ENCODE measurements around the gene ANGEL1.
A peak's percentile ranks its signal among the peaks of the same experiment; 100 is the strongest.

ANGEL1 gene

DNA sequence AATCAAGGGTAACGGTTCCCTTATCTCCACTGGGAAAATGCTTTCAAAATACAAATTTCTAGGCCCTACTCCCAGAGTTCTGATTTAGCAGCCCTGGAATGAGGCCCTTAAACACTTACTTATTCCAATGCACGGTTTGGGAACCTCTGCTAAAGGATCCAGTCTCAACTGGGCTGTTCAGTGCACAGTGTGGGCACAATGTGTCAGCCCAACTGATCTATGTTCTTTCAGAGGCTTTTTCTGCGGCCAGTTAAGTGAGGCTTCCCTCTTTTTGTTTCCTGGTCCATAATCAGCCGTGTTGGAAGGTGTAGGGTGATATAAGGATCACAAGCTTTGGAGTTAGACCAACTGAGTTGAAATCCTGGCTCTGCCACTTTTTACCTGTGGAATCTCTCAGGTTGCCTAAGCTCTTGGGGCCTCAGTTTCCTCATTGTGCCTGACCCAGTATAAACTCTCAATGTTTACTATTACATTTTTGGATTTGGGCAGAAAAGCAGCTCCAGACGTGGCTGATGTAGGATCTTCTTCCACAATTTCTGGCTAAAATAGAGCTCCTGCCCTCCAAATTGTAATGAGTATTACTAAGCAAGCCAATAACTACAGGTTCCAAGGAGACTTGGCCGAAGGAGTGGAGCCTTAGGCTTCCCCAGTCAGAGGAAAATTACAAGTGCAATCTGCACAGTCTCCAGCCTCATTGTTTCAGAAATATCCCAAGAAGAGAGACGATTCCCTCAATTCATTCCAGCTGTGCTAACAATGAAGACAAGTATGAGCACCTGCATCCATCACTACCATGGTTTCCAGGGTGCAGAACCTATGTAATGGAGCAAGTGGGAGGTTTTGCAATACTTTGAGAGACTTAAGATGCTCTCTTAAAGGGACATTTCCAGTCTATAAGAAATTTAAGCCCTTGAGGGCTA, 2.3 kb upstream of the ANGEL1 start:
- DNase-seq (ENCODE audit: low read depth), result no peak

DNA sequence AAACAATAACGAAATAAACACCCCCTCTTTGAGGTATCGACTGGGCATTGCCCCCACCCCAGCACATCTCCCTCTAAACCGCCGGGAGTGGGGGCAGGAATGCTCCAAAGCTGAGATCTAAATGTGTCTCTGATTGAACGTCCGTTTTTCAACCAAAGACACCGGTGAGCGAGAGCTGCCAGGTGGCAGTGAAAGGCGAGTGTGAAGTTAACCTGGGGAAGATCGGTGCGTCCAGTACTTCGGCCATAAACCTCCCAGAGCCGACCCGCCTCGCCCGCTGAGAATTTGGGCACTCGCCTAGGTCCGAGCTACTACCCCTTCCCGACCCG, 625 bp downstream of the ANGEL1 start:
- no peak for DNase-seq (ENCODE audit: low read depth)

DNA sequence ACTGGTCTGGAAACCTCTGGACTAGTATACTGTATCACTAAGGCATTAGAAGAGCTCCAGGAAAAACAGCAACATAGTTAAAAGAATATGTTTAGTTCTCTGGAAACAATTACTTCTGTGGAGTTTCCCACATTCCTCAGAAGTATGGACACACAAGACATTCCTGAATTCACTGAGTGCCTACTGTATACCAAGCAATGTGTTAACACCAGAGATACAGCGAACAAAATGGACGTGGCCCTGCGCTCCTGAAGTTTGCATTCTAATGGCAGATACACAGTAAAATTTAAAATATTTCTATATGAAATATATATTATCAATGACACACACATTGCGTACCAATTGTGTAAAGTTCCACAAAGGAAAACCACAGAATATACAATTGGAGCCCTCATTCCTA, 1.1 kb downstream of the ANGEL1 start:
- DNase-seq (ENCODE audit: low read depth), result no peak

DNA sequence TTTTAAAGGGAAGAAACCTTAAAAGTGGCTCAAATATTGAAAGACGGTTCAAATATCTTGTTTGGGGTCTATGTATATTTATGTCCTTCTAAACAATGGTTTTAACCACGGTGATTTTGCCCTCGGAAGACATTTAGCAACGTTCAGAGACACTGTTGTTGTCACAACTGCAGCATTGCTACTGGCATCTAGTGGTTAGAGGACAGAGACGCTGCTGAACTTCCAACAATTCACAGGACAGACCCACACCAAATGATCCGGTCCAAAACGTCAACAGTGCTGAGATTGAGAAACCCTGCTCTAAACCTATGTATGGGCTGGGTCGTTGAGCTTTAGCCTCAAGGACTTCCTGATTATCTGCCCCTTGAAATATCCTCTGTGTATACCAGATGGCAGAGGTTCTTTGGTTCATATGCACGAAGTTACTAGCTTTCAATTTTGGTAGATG, 1.7 kb downstream of the ANGEL1 start:
- DNase-seq (ENCODE audit: low read depth), result peak; percentile 24

DNA sequence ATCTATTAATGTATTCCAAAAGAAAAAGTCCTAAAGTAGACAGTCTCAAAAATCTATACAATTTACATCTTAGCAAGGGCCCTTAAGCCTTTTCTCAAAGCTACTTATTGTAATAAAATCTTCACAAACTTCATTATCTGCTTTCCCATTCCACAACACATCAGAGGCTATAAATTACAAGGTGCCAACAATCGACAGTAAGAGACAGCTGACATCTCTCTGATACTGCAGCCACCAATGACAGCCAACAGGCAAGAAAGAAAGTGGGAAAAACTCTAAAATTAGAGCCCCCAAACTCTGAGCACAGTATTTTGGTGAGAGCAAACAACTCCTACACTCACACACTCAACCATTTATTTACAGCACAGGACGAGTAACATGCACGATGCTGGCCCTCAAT, 2.2 kb downstream of the ANGEL1 start:
- DNase-seq (ENCODE audit: low read depth), result no peak

DNA sequence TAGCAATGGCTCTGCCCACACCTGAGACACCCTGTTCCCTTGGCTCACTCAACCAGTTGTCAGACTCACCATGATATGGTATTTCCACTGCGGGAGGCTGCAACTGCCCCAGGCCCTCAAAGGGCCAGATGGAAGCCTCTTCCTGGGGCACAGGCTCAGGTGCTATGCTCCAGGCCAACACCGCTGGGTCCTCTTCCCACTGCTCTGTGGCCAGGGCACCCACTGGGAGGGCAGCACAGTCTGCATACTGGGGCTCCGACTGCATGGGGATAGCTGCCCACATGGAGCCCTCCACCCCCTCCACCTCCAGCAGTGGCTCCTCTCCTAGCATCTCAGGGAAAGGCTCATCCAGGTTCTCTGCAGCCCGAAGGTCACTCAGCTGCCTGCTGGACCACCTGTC, 3.7 kb downstream of the ANGEL1 start:
- DNase-seq (ENCODE audit: low read depth), result no peak

DNA sequence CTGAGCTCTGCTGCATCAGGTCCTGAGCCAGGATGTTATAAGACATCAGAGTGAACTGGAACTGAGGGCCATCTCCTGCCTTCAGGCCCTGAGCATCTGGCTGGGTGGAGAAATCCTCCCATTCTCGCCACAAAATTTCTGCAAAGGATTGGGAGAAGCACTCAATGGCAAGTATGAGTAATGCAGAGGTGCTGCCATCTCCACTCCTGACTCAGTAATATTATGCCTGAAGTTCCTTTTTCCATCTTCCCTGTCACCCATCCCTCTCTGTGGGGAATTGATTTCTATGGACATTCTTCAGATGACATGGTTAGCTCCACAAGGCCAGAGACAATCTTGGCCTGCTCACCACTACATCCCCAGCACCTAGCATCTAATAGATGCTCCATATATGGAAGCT, 4.7 kb downstream of the ANGEL1 start:
- no peak for DNase-seq (ENCODE audit: low read depth)

DNA sequence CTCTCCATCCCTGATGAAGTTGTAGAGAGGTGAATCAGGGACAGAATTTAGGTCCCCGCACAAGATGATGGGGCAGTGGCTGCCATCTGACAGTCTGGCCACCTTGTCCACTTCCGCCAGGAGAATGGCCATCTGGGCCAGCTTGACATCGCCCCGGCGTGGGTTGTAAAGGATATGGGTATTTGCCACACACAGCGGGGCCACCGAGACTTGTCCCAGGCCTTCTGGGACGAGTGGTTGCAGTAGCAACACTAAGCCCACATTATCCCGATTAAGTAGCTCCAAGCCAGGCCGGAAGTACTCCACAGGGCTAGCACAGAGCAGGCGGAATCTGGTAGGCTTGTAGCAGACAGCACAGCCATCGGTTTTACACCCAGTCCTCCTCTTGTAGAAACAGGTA, 6.2 kb downstream of the ANGEL1 start:
- no peak for DNase-seq (ENCODE audit: low read depth)

DNA sequence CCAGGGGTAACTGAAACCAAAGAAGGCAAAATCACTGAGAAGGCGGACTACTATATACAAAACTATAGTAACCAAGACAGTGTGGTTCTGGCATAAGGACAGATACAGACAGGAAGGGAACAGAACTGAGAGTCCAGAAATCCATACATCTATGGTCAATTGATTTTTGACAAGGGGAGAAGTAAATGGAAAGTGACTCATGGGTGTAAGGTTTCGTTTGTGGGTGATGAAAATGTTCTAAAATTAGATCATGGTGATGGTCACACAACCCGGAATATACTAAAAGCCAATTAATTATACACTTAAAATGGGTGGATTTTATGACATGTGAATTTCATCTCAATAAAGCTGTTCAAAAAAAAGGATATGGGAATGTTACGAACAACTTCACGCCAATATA, 18.7 kb downstream of the ANGEL1 start:
- DNase-seq (ENCODE audit: low read depth), result no peak

DNA sequence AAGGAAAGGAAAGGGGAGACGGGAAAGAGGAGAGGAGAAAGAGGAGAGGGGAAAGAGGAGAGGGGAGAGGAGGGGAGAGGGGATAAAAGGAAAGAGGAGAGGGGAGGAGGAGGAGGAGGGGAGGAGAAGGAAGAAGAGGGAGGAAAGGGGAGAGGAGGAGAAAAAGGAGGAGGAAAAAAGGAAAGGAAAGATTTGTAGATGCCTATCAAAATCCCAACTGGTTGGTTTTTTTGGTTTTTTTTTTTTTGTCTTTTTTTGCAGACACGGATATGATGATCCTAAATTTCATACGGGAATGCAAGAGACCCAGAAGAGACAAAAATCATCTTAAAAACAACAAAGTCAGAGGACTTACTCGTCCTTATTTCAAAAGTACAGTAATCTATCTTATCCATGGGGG, 19.4 kb downstream of the ANGEL1 start:
- DNase-seq (ENCODE audit: low read depth), result no peak

DNA sequence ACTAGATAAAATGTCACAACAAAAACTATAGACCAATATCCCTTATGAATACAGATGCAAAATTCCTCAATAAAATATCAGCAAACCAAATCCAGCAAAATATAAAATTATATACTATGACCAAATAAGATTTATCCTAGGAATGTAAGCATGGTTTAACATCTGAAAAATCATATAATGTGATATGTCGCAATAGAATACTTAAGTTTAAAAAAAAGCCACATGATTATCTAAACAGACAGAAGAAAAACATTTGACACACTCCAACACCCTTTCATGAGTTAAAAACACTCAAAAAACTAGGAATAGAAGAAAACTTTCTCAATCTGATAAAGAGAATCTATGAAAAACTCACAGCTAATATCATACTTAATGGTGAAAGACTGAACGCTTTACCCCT, 20.3 kb downstream of the ANGEL1 start:
- no peak for DNase-seq (ENCODE audit: low read depth)

DNA sequence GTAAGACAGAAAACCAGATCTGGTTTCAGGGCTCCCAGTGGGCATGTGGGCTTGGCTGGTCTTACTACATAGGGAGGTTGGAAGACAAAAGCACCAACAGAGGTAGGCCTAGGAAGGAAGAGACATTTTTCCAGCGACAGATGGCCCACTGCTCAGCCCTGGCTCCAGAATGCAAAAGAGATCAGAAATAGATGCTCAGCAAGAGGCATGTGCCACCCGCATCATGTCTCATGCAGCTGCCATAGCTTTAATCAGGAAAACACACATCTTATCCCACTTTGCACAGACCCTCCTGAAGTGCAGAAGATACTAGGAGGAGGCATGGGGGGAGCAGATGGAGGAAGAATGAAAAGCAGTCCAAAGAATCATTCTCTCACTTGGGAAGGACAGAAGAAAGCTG, 26.1 kb downstream of the ANGEL1 start:
- DNase-seq (ENCODE audit: low read depth), result no peak

DNA sequence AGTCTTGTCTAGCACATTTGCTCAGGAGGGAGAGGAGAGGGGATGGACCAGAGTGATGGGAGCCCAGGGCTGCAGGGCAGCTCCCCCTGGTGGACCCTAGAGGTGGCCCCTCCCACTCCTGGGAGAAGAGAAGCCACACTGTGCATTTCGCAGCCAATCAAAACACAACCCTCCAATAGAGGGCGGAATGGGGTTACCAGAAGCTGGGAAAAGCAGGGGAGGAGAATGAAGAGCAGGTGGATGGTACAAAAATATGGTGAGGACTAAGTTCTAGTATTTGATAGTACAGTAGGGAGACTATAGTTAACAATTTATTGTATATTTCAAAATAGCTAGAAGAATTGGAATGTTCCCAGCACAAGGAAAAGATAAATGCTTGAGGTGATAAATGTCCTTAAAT, 27.8 kb downstream of the ANGEL1 start:
- peak; percentile 59 for DNase-seq (ENCODE audit: low read depth)

DNA sequence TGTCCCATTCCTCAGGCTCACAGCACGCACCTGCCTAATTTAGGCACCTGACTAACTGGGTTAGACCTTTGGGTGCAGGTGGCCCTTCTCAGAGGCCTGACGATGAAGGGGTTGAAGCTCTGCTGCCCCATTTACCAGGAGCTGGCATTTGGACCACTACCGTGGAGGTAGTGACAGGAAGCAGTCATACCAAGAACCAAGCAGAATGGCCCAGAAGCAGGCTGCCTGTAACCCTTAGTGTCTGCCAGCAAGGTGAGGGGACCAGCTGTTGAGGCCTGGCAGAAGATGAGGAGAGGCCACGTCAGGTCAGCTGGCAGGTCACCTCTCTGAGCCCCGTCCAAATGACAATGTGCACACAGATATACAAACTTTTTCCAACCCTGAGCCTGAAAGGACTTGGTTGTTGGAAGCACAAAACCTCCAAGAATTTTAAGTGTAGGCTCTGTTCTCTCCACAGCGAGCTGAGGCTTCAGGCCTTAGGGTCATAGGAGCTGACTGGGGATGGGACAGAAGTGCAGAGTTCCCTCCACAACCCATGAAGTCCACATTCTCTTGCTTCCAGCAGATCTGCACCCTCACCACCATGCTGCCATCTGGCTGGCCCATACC, 28.3 kb downstream of the ANGEL1 start:
- no peak for DNase-seq (ENCODE audit: low read depth)

DNA sequence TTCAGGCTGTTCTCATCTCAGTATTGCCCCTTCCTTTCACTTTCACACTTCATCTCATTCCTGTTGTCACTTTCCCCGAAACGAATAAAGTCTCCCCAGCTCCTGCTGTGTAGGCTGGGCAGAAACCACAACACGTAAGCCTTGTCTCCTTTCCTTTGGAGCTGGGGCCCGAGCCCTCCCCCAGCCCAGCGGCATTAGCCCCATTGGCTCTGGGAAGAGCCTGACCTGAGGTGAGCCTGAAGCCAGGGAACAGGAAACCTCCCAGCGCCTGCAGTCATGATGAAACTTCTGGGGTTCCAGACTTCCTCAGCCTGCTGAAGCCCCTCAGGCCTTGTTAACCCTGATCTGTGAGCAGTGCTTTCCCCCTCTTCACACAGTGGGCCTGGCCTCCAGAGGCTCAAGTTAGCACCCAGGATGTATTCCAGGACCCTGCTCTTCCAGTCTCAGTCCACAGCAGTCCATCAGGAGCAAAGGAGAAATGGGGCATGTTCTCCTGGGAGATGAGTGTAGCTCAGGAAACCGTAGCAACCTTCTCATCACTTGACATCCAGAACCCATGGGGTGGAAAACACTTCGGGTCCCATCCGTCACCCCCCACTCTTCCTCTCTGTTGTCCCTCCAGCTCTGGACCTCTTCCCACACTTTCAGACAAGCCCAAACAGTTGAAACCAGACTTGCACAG, 29.7 kb downstream of the ANGEL1 start:
- DNase-seq (ENCODE audit: low read depth), result no peak

DNA sequence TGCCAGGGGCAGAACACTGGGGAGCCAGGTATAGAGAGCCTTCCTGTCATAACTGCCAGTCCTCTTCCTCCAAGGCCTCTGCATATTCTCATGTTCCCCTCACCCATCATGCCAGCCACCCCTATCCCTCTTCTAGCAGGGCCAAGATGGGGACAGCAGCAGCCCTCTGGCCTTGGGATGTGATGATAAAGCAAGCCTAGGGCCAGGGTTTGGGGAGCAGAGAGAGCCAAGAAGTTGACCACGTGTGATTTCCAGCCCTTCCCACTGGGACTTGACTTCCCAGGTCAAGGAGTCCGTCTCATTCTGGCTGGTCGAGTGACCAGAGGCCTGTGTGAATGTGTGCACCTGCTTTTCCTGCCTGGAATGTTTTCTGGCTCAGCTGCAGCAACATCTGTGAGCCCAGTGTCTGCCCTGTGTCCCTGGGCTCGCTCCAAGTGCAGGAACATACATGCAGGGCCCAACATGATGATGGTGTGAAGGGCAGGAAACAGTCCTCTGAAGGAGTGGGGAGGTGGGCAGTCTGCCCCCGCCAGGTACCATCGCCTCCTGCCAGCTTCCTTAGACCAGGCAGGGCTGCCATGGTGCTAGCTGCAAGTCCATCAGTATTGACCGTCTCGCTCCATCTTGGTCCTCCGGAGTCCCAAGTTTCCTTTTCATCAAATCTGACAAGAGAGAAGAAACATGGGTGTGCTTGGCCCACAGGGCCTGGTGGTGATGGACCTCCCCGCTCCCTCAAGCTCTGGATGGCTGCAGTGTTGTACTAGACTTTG, 30.4 kb downstream of the ANGEL1 start:
- DNase-seq (ENCODE audit: low read depth), result no peak

DNA sequence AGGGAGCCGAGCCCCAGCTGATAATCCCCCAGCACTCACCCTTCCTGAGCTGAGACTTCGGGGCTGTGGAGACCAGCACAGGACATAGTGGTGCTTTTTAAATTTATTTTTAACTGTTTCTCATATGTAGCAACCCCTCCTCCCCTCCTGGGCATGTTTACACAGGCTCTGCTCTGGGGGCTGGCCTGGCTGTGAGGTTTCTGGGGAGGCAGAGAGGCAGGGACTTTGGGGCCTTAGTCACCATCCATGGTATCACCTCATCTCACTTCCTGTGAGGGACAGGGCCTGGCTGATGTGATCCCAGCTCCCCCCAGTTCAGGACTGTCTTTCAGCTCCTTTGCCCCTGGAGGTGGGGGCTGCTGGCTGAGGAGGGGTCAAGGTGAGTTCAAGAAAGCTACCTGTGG, 31.0 kb downstream of the ANGEL1 start:
- DNase-seq (ENCODE audit: low read depth), result no peak

DNA sequence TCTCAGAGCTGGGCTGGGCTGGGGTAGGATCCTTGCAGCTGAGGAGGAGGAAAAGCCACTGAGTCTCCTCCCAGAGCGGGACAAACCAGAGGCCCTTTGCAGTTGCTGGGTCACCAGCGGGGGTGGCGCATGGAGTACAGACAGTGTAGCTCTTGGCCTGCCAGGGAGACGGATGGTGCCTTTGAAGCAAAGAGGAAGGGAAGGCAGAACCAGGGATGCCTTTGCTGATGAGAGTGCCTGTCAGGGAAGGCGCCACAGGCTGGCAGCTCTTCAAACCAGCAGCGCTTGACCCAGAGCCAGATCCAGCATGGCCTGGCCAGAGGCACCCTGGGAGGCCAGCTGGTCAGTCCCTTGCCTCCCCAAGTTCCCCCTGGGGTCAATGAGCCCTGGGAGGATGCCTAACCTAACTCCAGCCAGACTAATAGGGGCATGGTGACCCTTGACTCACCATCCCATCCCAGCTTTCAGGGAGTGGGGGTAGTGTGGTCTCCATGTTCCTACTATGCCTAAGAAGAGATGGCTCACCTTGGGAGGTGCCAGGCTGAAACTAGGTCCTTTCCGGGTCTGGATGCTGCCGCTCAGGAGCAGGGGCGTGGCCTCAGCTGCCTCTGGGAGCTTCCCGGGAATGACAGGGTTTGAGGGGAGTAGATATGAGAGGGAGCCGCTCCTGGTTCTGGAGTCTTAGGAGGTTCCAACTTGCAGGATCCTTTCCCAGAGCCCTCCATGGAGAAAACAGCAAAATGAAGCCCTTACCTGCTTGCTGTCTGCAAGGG, 31.6 kb downstream of the ANGEL1 start:
- no peak for DNase-seq (ENCODE audit: low read depth)

DNA sequence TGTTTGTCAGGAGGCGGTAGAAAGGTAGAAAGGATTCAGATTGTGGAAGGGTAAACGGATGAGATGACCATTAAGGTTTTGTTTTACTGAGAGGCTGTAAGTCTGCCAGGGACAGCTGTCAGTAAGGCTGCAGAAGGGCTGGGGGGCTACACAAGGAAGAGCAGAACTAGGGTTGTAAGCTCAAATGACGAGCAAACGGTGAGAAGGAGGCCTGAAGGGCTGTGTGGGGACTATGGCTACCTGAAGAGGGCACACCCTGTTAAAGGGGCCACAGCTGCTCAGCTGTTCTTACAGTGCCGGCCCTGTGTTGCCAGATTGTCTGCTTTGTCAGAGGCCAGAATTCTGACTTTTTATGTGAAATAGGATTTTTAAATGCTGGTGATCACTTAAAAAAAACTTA, 32.3 kb downstream of the ANGEL1 start:
- DNase-seq (ENCODE audit: low read depth), result no peak

DNA sequence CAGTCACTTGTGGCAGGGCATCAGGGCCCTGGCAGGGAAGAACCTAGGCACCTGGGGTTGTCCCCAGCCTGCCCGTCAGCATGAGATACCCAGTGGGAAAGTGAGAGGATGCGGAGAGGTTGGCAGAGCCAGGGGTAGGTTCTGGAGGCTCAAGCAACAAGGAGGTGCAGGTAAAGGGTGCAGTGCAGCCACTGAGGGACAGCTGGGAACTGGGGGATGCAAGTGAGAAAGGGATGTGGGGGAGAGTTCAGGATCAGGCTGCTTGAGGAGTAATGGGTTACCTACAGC, 32.7 kb downstream of the ANGEL1 start:
- no peak for DNase-seq (ENCODE audit: low read depth)

DNA sequence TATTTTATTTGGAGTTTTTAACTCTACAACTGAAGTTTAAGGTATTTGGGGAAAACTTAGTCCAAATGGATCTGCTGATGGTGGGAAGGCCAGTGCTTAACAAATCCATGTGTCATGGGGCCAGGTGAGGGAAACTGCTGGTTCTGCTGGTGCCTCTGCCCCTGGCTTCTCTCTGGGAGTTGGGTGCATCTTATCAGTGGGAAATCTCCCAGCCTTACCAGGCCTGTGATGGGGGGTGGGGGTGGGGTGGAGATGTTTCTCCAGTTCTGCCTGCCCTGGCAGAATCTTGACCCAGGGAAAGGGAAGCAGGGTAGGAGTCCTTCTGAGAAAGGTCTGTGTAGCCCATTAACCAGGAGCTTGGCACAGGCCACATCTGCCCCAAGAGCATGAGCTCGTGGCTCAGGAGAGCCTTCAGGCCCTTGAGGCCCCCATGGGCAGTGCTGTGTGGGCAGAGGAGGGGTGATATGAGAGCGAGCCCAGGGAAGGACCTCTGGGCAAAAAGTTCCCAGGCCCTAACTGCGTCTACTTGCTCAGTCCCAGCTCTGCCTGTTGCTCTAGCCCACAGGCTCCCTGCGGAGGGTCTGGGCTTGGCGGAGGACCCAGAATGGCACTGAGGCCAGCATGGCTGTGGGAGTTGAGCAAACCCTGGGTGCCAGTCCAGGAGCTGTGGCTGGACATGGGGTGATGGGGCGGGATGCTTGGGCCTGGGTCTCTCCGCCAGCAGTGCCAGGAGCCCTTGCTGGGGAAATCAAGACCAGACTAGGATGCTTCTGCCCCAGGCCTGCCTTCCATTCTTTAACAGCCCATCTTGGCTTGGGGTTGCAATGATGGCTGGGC, 33.2 kb downstream of the ANGEL1 start:
- no peak for DNase-seq (ENCODE audit: low read depth)
